IMR-90 (cell line): ENCODE data around the gene BSND. TPM values are rescaled to one million over a fixed set of nuclear protein-coding genes. Genes with fewer than 3 reads are reported as not detected.

Experiments used
- ATAC-seq: fragments of 200-7000 bp; cut with Tn5 transposase; 2 replicates; pipeline ENCODE4 v1.9.1; 2020; ENCODE audit warnings: low read depth, mild to moderate bottlenecking, moderate library complexity
- BruUV-seq: library from RNA; stranded (reverse); fragments of 400-500 nt; replicated peaks from 2 replicates; lab custom pipeline; 2021; lab: Mats Ljungman, UMichigan
- CTCF ChIA-PET: fragments of 300-600 bp; formaldehyde crosslinking; extraction: SDS; loops from one replicate; lab custom pipeline; 2021; ENCODE audit warnings: antibody characterized with exemption; lab: Yijun Ruan, JAX
- POLR2A ChIA-PET: fragments of 300-600 bp; sonication (Branson Sonifier 250); formaldehyde crosslinking; loops from one replicate; lab custom pipeline; 2022; ENCODE audit warnings: antibody characterized with exemption; ENCODE audit not compliant: unreplicated experiment; lab: Charles Lee
- DNase-seq: peaks from one replicate; pipeline ENCODE4 v3.0.0; 2013
- H2AFZ ChIP-seq: replicated peaks from 2 replicates; pipeline ENCODE3; 2013; ENCODE audit warnings: low read length, mild to moderate bottlenecking; ENCODE audit not compliant: poor library complexity
- H2AK5ac ChIP-seq: 2 replicates; pipeline ENCODE4 v1.6.1; 2013; ENCODE audit warnings: low read depth, low read length, inconsistent platforms
- H2AK9ac ChIP-seq: replicated peaks from 2 replicates; pipeline ENCODE3; 2013; ENCODE audit warnings: mild to moderate bottlenecking, low read depth, low read length, moderate library complexity; ENCODE audit not compliant: poor library complexity
- H2BK120ac ChIP-seq: 2 replicates; pipeline ENCODE4 v1.6.1; 2013; ENCODE audit warnings: low read depth, low read length, inconsistent platforms
- H2BK15ac ChIP-seq: 3 replicates; pipeline ENCODE4 v1.6.1; 2013; ENCODE audit warnings: low read depth, low read length, inconsistent platforms
- H2BK20ac ChIP-seq: 2 replicates; pipeline ENCODE4 v1.6.1; 2013; ENCODE audit warnings: low read depth, mild to moderate bottlenecking, inconsistent platforms, low read length, moderate library complexity
- H2BK5ac ChIP-seq: 2 replicates; pipeline ENCODE4 v1.6.1; 2013; ENCODE audit warnings: mild to moderate bottlenecking, low read depth, low read length, inconsistent platforms; ENCODE audit not compliant: poor library complexity, severe bottlenecking
- H3K14ac ChIP-seq: replicated peaks from 2 replicates; pipeline ENCODE4 v1.6.1; 2013; ENCODE audit warnings: low read depth, low read length, inconsistent platforms
- H3K18ac ChIP-seq: 2 replicates; pipeline ENCODE4 v1.6.1; 2013; ENCODE audit warnings: low read depth, low read length, control low read depth
- H3K23ac ChIP-seq: 2 replicates; pipeline ENCODE4 v1.6.1; 2013; ENCODE audit warnings: low read depth, low read length, inconsistent platforms
- H3K27ac ChIP-seq: 2 replicates; pipeline ENCODE4 v1.5.1; 2013; ENCODE audit warnings: mild to moderate bottlenecking, control low read depth, low read length; ENCODE audit not compliant: insufficient read depth
- H3K27me3 ChIP-seq: 2 replicates; pipeline ENCODE4 v1.6.1; 2013; ENCODE audit warnings: low read length; ENCODE audit not compliant: control insufficient read depth, insufficient read depth
- H3K36me3 ChIP-seq: 2 replicates; pipeline ENCODE4 v1.6.1; 2013; ENCODE audit warnings: low read length, mixed read lengths; ENCODE audit not compliant: control insufficient read depth, insufficient read depth
- H3K4ac ChIP-seq: 2 replicates; pipeline ENCODE4 v1.6.1; 2013; ENCODE audit warnings: low read depth, low read length, inconsistent platforms
- H3K4me1 ChIP-seq: 2 replicates; pipeline ENCODE4 v1.6.1; 2013; ENCODE audit warnings: low read length, mixed read lengths; ENCODE audit not compliant: control insufficient read depth, insufficient read depth
- H3K4me2 ChIP-seq: 2 replicates; pipeline ENCODE4 v1.6.1; 2013; ENCODE audit warnings: low read depth, mild to moderate bottlenecking, control low read depth, low read length, moderate library complexity
- H3K4me3 ChIP-seq: 2 replicates; pipeline ENCODE4 v1.5.1; 2013; ENCODE audit warnings: low read depth, mild to moderate bottlenecking, control low read depth, low read length, moderate library complexity; ENCODE audit not compliant: insufficient read depth
- H3K56ac ChIP-seq: 2 replicates; pipeline ENCODE4 v1.6.1; 2013; ENCODE audit warnings: low read length, inconsistent platforms; ENCODE audit not compliant: insufficient read depth; ENCODE audit errors: extremely low read depth
- H3K79me1 ChIP-seq, 2 experiments: 2 replicates each; pipeline ENCODE4 v1.6.1; 2013; ENCODE audit warnings: low read length in 2 of 2, inconsistent platforms in 1 of 2, low read depth in 1 of 2
- H3K9ac ChIP-seq: 2 replicates; pipeline ENCODE4 v1.6.1; 2013; ENCODE audit warnings: low read depth, low read length, control low read depth
- H3K9me1 ChIP-seq: 2 replicates; pipeline ENCODE4 v1.6.1; 2013; ENCODE audit warnings: low read length, inconsistent platforms; ENCODE audit not compliant: insufficient read depth
- H3K9me3 ChIP-seq: 2 replicates; pipeline ENCODE4 v1.6.1; 2013; ENCODE audit warnings: low read length; ENCODE audit not compliant: control insufficient read depth, insufficient read depth
- H4K20me1 ChIP-seq: 2 replicates; pipeline ENCODE4 v1.6.1; 2013; ENCODE audit warnings: low read length, inconsistent platforms; ENCODE audit not compliant: insufficient read depth
- H4K5ac ChIP-seq: 2 replicates; pipeline ENCODE4 v1.6.1; 2013; ENCODE audit warnings: mild to moderate bottlenecking, low read depth, low read length, control low read depth
- H4K8ac ChIP-seq, 2 experiments: 2 replicates each; pipeline ENCODE4 v1.6.1; 2013; ENCODE audit warnings: low read depth in 2 of 2, low read length in 2 of 2, control low read depth in 1 of 2, inconsistent platforms in 1 of 2
- H4K91ac ChIP-seq: 2 replicates; pipeline ENCODE4 v1.6.1; 2013; ENCODE audit warnings: low read depth, low read length, inconsistent platforms; ENCODE audit not compliant: insufficient read depth
- BHLHE40 ChIP-seq: fragments of 150-350 bp; IDR thresholded peaks from 2 replicates; pipeline ENCODE4 v1.6.1; 2016; ENCODE audit warnings: mild to moderate bottlenecking, low read depth, low read length
- CEBPB ChIP-seq: IDR thresholded peaks from 2 replicates; pipeline ENCODE4 v1.6.1; 2012; ENCODE audit warnings: low read depth, low read length, improper control_type of control experiment
- CHD1 ChIP-seq: IDR thresholded peaks from 2 replicates; pipeline ENCODE4 v1.6.1; 2012; ENCODE audit warnings: low read depth, low read length, improper control_type of control experiment
- FOS ChIP-seq: fragments of 150-350 bp; IDR thresholded peaks from 2 replicates; pipeline ENCODE4 v1.6.1; 2016; ENCODE audit warnings: low read depth, low read length
- MAFK ChIP-seq: IDR thresholded peaks from 2 replicates; pipeline ENCODE4 v1.6.1; 2012; ENCODE audit warnings: low read depth, low read length, improper control_type of control experiment
- MAZ ChIP-seq: IDR thresholded peaks from 2 replicates; pipeline ENCODE4 v1.6.1; 2012; ENCODE audit warnings: low read depth, mild to moderate bottlenecking, low read length, improper control_type of control experiment, moderate library complexity, borderline replicate concordance
- MXI1 ChIP-seq: IDR thresholded peaks from 2 replicates; pipeline ENCODE4 v1.6.1; 2012; ENCODE audit warnings: low read depth, mild to moderate bottlenecking, low read length, moderate library complexity, borderline replicate concordance
- NFE2L2 ChIP-seq: fragments of 150-350 bp; IDR thresholded peaks from 2 replicates; pipeline ENCODE4 v1.6.1; 2016; ENCODE audit warnings: low read depth, mild to moderate bottlenecking, low read length
- POLR2A ChIP-seq: IDR thresholded peaks from 2 replicates; pipeline ENCODE4 v1.6.1; 2012; ENCODE audit warnings: mild to moderate bottlenecking, low read depth, low read length
- RAD21 ChIP-seq: IDR thresholded peaks from 2 replicates; pipeline ENCODE4 v1.6.1; 2012; ENCODE audit warnings: low read length, improper control_type of control experiment
- RCOR1 ChIP-seq: IDR thresholded peaks from 2 replicates; pipeline ENCODE4 v1.6.1; 2012; ENCODE audit warnings: mild to moderate bottlenecking, low read length, improper control_type of control experiment; ENCODE audit not compliant: insufficient replicate concordance
- RFX5 ChIP-seq: IDR thresholded peaks from 2 replicates; pipeline ENCODE4 v1.8.0; 2012; ENCODE audit warnings: low read depth, mild to moderate bottlenecking, low read length, moderate library complexity
- SMC3 ChIP-seq: fragments of 150-350 bp; IDR thresholded peaks from 2 replicates; pipeline ENCODE4 v1.6.1; 2016; ENCODE audit warnings: low read depth, mild to moderate bottlenecking, antibody characterized with exemption, low read length, moderate library complexity
- WGBS, 2 experiments: methylation state at CpG; one replicate each; pipeline versions ENCODE4 v1.1.5 to v1.1.7; 2013; ENCODE audit warnings: missing lambda C conversion rate in 2 of 2; ENCODE audit not compliant: insufficient read length in 1 of 2; ENCODE audit errors: extremely low coverage in 2 of 2; 5-methylcytosine and 5-hydroxymethylcytosine counted together
- dilution Hi-C: fragments of 300-500 bp; cut with HindIII; formaldehyde crosslinking; loops from one replicate; pipeline ENCODE4 v1.14.3; 2018; ENCODE audit warnings: low sequenced_read_pairs; ENCODE audit not compliant: unreplicated experiment
- in situ Hi-C: fragments of 300-500 bp; cut with MboI; formaldehyde crosslinking; loops from 3 replicates; pipeline ENCODE4 v1.14.3; 2019; ENCODE audit warnings: low sequenced_read_pairs, inconsistent platforms, mixed read lengths
- intact Hi-C: fragments of 100-400 bp; cut with micrococcal nuclease; formaldehyde crosslinking; loops from 2 replicates; pipeline ENCODE4 v1.10.0; 2022
- polyA plus RNA-seq, 3 experiments: library from polyadenylated mRNA; depleted of rRNA; stranded (reverse); fragments of >200 nt; gene quantifications; 2 replicates each; pipeline ENCODE4 v1.2.3, GENCODE V29; 2012; ENCODE audit warnings: low replicate concordance in 1 of 3
- total RNA-seq: library from RNA; depleted of rRNA; stranded (reverse); fragments of >200 nt; gene quantifications from 2 replicates; pipeline ENCODE4 v1.2.3, GENCODE V29; 2012
- TF ChIP-seq, protein P1 (sequence below): conservative IDR thresholded peaks from 2 replicates; pipeline ENCODE4 v1.5.1; 2012; ENCODE audit warnings: mild to moderate bottlenecking, low read depth, low read length, improper control_type of control experiment
- TF ChIP-seq, protein P2 (sequence below): fragments of 150-350 bp; IDR thresholded peaks from 2 replicates; pipeline ENCODE4 v1.6.1; 2016; ENCODE audit warnings: low read depth, mild to moderate bottlenecking, low read length, moderate library complexity, borderline replicate concordance
- TF ChIP-seq, protein P3 (sequence below): fragments of 150-350 bp; IDR thresholded peaks from 2 replicates; pipeline ENCODE4 v1.6.1; 2017; ENCODE audit warnings: mild to moderate bottlenecking, antibody characterized with exemption, low read length, low read depth

Gene BSND
- total and polyA plus RNA-seq, 2 of the 4 experiments (the other 2 are of a cell fraction), result not detected

DNA sequence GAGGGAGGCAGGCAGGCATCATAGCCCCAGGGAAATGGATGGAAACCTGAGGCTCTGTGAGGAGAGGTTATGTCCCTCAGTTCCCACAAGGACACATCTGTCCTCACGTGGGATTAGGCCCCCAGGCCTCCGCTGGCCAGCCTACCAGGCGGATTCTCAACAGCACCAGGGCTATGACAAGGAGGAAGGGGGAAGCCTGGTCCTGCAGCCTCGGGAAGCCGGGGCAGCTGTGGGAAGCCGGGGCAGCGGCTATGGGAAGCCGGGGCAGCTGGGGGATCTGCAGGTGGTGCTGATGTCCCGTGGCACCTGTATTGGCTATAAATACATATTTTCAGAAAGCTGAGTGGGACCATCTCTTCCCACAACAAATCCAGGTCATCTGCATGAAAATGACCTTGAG lies 19.7 kb downstream of the BSND start:
- Histone ChIP-seq H4K20me1 (no peaks in the 10 kb centered on the region), H3K36me3 (no peaks in the 10 kb centered on the region), H2AK5ac (no peak overlapping the region), H3K4me2 (no peak overlapping the region), H3K18ac (no peak overlapping the region), H3K4me3 (no peak overlapping the region), H3K79me1 (no peaks in the 10 kb centered on the region), H3K9me1 (no peaks in the 10 kb centered on the region), H3K23ac (no peak overlapping the region), H3K4ac (no peak overlapping the region), H3K4me1 (peaks cover 11% of the 10 kb centered on the region), H4K5ac (no peak overlapping the region), H2BK5ac (no peak overlapping the region), H2BK15ac (no peak overlapping the region), H3K27me3 (peaks cover 55% of the 10 kb centered on the region), H4K8ac (no peak overlapping the region), H2BK20ac (no peak overlapping the region), H3K9ac (no peak overlapping the region), H3K27ac (no peak overlapping the region), H2BK120ac (no peak overlapping the region), H2AFZ (no peak overlapping the region), H3K56ac (no peak overlapping the region), H3K14ac (no peak overlapping the region), H2AK9ac (no peak overlapping the region), H4K91ac (no peak overlapping the region), H3K9me3 (no peaks in the 10 kb centered on the region)
- in situ Hi-C loops (no loop called here), dilution Hi-C loops (no loop called here), intact Hi-C loops (no loop called here)
- ATAC-seq (no peak), DNase-seq (no peak)
- TF ChIP-seq CEBPB (no peak), MAFK (no peak), NFE2L2 (no peak), MAZ (no peak), MXI1 (no peak), RFX5 (no peak), RAD21 (no peak), CHD1 (no peak), SMC3 (no peak), POLR2A (no peak), RCOR1 (no peak), FOS (no peak), BHLHE40 (no peak)
- TF ChIP-seq, protein P1, sequence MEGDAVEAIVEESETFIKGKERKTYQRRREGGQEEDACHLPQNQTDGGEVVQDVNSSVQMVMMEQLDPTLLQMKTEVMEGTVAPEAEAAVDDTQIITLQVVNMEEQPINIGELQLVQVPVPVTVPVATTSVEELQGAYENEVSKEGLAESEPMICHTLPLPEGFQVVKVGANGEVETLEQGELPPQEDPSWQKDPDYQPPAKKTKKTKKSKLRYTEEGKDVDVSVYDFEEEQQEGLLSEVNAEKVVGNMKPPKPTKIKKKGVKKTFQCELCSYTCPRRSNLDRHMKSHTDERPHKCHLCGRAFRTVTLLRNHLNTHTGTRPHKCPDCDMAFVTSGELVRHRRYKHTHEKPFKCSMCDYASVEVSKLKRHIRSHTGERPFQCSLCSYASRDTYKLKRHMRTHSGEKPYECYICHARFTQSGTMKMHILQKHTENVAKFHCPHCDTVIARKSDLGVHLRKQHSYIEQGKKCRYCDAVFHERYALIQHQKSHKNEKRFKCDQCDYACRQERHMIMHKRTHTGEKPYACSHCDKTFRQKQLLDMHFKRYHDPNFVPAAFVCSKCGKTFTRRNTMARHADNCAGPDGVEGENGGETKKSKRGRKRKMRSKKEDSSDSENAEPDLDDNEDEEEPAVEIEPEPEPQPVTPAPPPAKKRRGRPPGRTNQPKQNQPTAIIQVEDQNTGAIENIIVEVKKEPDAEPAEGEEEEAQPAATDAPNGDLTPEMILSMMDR, result no peak
- TF ChIP-seq, protein P2, sequence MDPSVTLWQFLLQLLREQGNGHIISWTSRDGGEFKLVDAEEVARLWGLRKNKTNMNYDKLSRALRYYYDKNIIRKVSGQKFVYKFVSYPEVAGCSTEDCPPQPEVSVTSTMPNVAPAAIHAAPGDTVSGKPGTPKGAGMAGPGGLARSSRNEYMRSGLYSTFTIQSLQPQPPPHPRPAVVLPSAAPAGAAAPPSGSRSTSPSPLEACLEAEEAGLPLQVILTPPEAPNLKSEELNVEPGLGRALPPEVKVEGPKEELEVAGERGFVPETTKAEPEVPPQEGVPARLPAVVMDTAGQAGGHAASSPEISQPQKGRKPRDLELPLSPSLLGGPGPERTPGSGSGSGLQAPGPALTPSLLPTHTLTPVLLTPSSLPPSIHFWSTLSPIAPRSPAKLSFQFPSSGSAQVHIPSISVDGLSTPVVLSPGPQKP, result no peak
- TF ChIP-seq, protein P3, sequence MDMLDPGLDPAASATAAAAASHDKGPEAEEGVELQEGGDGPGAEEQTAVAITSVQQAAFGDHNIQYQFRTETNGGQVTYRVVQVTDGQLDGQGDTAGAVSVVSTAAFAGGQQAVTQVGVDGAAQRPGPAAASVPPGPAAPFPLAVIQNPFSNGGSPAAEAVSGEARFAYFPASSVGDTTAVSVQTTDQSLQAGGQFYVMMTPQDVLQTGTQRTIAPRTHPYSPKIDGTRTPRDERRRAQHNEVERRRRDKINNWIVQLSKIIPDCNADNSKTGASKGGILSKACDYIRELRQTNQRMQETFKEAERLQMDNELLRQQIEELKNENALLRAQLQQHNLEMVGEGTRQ, result no peak
- 100% methylated on average over 2 of the region's 9 CpGs; no CpG with 5 or more reads in 1 of the 2 experiments for WGBS, 2 experiments
- BruUV-seq, result no TSS peak
- ChIA-PET POLR2A (no interaction called here), CTCF (interaction anchor here (1.4 kb wide), 1 partner anchor 68 kb away, joined by 6 read pairs; no protein-coding TSS in a partner anchor)
